ENCODE data around the gene ETFA.

The ETFA gene

GRCh38 chr15:76221085-76221767 is 90.0 kb downstream of the ETFA start:
- DNase-seq (ENCODE audit: low read depth in 1 of 2, low spot score in 1 of 2): no peak

- DNase-seq (ENCODE audit: low read depth in 1 of 2, low spot score in 1 of 2): no peak
These were observed 93.4 kb downstream of the ETFA start for GRCh38 chr15:76217882-76218217.

GRCh38 chr15:76217029-76217881 is 94.0 kb downstream of the ETFA start:
- no peak for DNase-seq (ENCODE audit: low read depth in 1 of 2, low spot score in 1 of 2)

GRCh38 chr15:76215634-76216033 is 95.6 kb downstream of the ETFA start:
- DNase-seq (ENCODE audit: low read depth in 1 of 2, low spot score in 1 of 2): no peak

GRCh38 chr15:76209942-76210341 is 101.3 kb downstream of the ETFA start:
- no peak for DNase-seq (ENCODE audit: low read depth in 1 of 2, low spot score in 1 of 2)

- DNase-seq (ENCODE audit: low read depth in 1 of 2, low spot score in 1 of 2): no peak
These were observed 101.7 kb downstream of the ETFA start for GRCh38 chr15:76209523-76209922.

- no peak for DNase-seq (ENCODE audit: low read depth in 1 of 2, low spot score in 1 of 2)
These were observed 102.4 kb downstream of the ETFA start for GRCh38 chr15:76208786-76209424.

- no peak for DNase-seq (ENCODE audit: low read depth in 1 of 2, low spot score in 1 of 2)
These were observed 103.0 kb downstream of the ETFA start for GRCh38 chr15:76208084-76208785.

GRCh38 chr15:76206325-76206976 is 104.8 kb downstream of the ETFA start:
- DNase-seq (ENCODE audit: low read depth in 1 of 2, low spot score in 1 of 2): no peak

- no peak for DNase-seq (ENCODE audit: low read depth in 1 of 2, low spot score in 1 of 2)
These were observed 106.3 kb downstream of the ETFA start for GRCh38 chr15:76204916-76205460.

- DNase-seq (ENCODE audit: low read depth in 1 of 2, low spot score in 1 of 2): no peak
These were observed 107.0 kb downstream of the ETFA start for GRCh38 chr15:76204109-76204845.

- no peak for DNase-seq (ENCODE audit: low read depth in 1 of 2, low spot score in 1 of 2)
These were observed 107.7 kb downstream of the ETFA start for GRCh38 chr15:76203346-76204108.

GRCh38 chr15:76201536-76202255 is 109.6 kb downstream of the ETFA start:
- no peak for DNase-seq (ENCODE audit: low read depth in 1 of 2, low spot score in 1 of 2)

GRCh38 chr15:76200641-76201105 is 110.6 kb downstream of the ETFA start:
- DNase-seq (ENCODE audit: low read depth in 1 of 2, low spot score in 1 of 2): no peak

GRCh38 chr15:76200083-76200465 is 111.2 kb downstream of the ETFA start:
- no peak for DNase-seq (ENCODE audit: low read depth in 1 of 2, low spot score in 1 of 2)

GRCh38 chr15:76199106-76200082 is 111.9 kb downstream of the ETFA start:
- DNase-seq (ENCODE audit: low read depth in 1 of 2, low spot score in 1 of 2): no peak

- DNase-seq (ENCODE audit: low read depth in 1 of 2, low spot score in 1 of 2): no peak
These were observed 112.7 kb downstream of the ETFA start for GRCh38 chr15:76198456-76199105.
